CD4-positive, alpha-beta T cell treated with Interleukin-17A for 1 hour (primary cell): Measurements from ENCODE around the gene RIN3.
A peak's percentile ranks its signal among the peaks of the same experiment; 100 is the strongest.

Source experiments
- DNase-seq: peaks from one replicate; pipeline ENCODE4 v3.0.0-alpha.2; 2020

RIN3 gene

DNA sequence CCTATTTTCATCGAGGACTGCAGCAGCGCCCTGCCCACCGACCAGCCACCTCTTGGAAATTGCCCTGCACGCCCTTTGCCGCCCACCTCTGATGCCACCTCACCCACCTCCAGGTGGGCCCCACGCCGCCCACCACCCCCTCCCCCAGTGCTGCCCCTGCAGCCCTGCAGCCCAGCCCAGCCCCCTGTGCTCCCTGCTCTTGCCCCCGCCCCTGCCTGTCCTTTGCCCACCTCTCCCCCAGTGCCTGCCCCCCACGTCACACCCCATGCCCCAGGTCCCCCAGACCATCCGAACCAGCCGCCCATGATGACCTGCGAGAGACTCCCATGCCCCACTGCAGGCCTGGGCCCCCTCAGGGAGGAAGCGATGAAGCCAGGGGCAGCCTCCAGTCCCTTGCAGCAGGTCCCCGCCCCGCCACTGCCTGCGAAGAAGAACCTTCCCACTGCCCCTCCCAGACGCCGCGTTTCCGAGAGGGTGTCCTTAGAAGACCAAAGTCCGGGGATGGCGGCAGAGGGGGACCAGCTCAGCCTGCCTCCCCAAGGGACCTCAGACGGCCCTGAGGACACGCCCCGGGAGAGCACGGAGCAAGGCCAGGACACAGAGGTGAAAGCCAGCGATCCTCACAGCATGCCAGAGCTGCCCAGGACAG lies 138.3 kb downstream of the RIN3 start:
- DNase-seq: peak; percentile 27

DNA sequence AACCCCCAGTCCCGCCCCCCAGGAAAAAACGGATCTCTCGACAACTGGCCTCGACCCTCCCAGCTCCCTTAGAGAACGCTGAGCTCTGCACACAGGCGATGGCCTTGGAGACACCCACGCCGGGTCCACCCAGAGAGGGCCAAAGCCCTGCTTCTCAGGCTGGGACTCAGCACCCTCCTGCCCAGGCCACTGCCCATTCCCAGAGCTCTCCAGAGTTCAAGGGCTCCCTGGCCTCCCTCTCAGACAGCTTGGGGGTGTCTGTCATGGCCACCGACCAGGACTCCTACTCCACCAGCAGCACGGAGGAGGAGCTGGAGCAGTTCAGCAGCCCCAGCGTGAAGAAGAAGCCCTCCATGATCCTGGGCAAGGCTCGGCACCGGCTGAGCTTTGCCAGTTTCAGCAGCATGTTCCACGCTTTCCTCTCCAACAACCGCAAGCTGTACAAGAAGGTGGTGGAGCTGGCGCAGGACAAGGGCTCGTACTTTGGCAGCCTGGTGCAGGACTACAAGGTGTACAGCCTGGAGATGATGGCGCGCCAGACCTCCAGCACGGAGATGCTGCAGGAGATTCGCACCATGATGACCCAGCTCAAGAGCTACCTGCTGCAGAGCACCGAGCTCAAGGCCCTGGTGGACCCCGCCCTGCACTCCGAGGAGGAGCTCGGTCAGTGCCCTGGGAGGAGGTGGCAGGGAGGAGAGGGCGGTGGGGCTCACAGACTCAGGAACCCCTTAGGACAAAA lies 139.0 kb downstream of the RIN3 start:
- no peak for DNase-seq

DNA sequence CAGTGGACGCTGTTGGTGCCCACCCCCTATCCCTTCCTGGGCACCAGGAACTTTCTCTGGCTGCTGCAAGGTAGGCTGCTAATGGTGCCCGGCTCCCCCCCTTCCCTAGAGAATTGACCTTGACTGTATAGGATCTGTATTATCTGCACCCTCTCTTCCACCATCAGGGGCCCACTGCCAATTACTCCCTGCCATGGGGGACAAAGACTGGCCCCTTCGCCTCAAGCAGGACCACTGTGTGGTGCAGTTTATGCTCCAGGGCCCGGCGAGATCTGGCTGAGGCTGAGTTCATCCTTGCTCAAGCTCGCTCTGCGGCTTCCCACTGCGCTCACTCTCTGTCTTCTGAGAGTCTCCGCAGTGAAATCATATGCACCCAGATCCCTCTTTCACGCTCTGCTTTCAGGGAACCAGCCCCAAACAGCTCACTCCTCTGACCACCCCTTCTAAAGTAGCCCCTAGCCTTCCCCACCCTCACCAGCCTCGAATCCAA lies 139.6 kb downstream of the RIN3 start:
- no peak for DNase-seq

DNA sequence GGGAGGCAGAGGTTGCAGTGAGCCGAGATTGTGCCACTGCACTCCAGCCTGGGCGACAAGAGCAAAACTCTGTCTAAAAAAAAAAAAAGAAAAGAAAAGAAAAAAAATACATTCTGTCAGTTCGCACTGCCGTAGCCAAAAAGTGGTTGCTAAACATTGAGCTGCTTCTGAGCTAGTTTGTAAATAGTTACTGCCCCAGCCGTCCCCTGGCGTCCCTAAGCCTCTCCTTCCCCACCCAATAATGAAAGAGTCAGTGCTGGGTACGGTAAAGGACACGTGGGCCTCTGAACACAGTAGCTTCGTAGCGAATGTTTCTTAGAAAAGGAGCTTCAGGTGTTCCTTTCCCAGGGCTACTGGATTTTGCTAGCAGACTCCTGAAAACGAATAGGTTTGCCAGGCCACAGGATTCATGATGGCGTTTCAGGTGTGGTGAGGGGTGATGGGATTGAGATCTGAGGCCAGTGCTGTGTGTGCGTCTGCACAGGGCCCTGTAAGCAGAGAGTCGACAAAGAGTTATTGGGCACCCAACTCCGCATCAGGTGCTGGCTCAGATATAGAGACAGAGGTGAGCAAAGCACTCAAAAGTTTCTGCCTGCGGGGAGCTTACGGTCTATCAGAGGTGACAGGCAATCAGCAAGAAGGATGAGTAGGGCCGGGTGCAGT lies 140.8 kb downstream of the RIN3 start:
- no peak for DNase-seq

DNA sequence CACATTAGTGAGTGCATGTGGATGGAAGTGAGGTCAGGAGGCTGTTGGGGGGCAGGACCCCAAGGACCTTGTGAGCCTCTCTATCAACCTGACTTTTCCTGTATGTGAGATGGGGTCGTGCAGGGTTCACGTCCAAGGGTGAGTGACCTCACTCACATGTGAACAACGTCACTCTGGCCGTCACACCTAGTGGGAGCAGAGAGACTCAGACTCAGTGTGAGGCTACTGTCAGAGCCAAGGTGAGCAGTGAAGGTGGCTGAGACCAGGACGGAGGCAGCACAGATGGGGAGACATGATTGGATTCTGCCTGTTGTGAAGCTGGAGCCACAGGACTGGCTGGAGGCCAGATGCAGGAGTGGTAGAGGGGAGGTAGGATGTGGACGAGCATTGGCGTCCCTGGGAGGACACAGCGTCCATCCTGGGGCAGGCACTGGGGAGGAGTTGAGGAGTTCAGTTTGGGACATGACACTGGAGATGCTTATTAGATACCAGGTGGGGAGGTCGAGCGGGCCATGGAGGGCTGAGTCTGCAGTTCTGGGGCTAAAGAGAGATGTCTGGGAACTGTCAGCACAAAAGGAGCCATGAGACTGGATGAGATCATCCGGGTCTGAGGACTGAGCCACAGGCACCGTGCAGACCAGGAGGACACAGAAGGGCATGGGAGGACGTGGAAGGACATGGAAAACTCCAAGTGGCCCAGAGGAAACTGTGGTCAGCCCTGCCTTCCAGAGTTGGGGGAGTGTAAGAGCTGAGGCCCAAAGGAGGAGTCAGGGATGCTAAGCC lies 142.0 kb downstream of the RIN3 start:
- no peak for DNase-seq

DNA sequence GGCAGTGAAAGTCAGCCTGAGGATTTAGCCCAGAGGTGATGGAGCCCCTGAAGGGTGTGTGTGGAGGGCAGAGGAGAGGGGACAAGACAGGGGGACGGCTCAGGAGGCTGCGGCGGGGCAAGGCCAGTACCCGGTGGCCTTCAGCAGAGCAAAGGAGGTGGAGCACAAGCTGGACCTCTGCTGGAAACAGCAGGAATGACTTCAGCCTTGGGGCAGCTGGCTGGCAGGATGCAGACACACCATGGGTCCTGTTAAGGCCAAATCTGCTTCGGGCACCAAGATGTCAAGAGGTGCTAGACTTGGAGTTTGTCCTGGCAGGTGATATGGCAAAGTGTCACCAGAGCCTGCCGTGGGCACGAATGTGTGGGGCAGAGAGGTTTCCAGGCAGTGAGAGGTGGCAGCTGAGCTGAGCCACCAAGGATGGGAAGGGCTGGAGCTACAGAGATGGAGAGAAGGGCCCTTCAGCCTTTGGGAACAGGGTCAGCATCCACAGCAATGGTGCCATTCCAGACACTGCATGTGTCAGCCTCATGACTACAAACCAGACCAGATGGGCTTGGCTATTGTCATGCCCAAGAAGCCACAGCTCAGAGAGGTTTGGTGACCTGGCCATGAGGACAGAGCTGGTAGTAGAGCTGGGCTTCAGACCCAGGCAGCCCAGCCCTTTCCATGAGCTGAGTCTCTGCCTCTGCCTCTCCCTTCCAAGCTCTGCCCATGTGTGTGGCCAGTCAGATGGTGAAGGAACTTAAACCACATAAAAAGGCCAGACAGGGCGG lies 142.9 kb downstream of the RIN3 start:
- no peak for DNase-seq

GRCh38 chr14:92657457-92658142 lies 144.0 kb downstream of the RIN3 start:
- no peak for DNase-seq

- no peak for DNase-seq
Measured at GRCh38 chr14:92658160-92658559, 144.6 kb downstream of the RIN3 start.

DNA sequence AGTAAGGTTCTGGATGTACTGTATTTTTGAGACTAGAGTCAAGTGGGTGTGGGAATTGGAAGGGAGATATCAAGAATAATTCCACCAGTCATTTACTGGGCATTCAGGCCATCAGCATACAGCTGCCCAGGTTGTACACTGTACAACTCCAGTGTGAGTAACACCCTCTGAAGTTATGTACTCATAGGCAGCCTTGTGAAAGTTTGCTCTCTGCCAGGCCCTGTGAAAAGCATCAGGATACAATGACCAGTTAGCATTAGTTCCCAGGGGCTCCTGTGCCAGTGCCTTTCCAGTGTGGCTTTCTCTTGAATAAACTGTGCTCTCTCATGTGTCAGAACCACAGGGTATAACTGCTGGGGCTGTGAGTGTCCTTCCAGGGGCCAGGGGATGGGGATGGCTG lies 145.1 kb downstream of the RIN3 start:
- DNase-seq: no peak

DNA sequence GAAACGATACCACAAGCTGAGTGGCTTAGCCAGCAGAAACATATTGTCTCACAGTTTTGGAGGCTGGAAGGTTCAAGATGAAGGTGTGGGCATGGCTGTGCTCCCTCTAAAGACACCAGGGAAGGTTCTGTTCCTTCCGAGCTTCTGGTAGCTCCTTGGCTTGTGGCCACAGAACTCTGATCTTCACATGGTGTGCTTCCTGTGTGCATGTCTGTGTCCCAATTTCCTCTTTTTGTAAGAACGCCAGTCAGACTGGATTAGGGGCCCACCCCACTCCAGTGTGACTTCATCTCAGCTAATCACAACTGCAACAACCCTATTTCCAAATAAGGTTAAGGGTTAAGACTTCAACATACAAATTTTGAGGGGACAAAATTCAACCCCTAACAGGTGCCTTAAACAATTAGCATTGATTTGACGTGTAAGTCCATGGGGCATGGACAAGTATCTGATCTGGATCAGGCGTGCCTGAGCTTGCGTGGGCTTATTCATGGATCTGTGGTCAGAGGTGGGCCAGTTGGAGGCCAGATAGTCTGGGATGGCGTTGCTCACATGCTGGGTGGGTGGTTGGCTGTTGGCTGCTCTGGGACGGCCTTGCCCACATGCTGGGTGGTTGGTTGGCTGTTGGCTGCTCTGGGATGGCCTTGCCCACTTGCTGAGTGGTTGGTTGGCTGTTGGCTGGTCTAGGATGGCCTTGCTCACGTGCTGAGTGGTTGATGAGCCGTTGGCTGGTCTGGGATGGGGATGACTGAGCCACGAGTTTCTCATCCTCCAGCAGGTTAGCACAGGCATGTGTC lies 146.4 kb downstream of the RIN3 start:
- DNase-seq: no peak

- no peak for DNase-seq
Measured at GRCh38 chr14:92660571-92660970, 147.0 kb downstream of the RIN3 start.

GRCh38 chr14:92663049-92663448 lies 149.5 kb downstream of the RIN3 start:
- DNase-seq: no peak

DNA sequence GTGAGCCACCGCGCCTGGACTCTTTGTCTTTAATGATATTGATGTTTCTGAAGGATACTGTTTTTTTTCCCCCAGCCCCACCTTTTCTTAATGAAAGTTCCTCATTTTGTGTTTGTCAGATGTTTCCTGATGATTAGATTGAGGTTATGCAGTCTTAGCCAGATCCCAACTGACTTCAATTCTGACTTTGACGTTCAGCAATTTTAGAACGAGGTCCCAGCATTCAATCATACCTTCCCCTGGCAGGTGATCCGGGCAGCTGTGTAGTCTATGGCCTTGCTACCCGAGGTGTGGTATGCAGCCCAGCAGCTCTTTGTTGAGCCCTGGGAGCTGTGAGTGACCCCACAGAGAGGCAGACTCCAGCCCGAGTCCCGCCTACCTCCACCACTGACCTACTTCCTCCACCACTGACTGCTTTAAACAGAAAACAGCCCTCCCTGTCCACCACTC lies 152.1 kb downstream of the RIN3 start:
- no peak for DNase-seq

GRCh38 chr14:92666251-92666650 lies 152.7 kb downstream of the RIN3 start:
- DNase-seq: no peak

- DNase-seq: no peak
Measured at GRCh38 chr14:92668276-92668973, 154.8 kb downstream of the RIN3 start.

DNA sequence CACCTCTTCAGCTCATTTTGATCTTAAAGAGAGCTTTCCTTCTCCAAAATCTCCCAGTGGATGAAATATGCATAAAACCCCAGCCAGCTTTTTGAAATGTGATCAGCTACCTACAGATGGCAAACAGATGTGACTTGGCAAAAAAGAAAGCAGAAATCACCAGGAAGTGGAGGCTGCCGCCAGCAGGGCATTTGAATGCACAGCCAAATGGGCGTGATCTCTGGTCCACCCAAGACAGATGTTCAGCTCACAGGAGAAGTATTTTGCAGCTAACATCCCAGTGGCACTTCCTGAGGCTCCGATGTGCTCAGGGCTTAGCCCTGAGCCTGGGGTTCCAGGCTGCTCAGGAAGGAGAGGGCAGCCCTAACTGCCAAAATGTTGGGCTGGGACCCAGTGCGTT lies 156.6 kb downstream of the RIN3 start:
- no peak for DNase-seq

DNA sequence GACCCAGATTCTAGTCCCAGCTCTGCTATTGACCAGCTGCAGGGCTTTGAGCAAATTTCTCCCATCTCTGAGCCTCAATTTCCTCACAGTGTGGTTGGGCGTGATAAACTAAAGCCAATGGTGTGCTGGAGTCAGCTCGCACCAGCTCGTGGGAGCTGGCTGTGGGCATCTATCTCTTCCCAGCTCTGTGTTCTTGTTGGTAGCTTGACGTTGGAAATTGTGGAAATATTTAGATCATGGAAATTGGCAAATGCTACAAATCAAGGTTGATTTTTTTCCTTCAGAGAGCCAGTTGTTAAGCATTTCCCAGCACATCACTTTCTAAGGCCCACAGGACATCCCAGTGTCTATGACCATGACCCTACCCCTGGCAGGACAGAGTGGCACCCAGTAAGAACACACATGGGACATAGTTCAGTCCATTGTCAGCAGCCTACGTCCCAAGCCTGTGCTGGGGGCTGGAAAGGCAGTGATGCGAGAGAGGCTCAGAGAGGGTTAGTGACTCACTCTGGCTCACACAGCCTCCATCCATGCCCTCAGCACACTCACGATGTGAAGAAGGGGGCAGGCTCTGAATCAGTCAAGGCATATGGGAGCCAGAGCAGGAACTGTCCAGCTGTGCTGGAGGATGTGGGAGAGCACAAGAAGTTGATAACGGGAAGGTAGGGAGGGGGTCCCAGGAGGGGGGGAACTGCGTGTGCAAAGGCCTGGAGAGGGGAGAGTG lies 157.2 kb downstream of the RIN3 start:
- no peak for DNase-seq

DNA sequence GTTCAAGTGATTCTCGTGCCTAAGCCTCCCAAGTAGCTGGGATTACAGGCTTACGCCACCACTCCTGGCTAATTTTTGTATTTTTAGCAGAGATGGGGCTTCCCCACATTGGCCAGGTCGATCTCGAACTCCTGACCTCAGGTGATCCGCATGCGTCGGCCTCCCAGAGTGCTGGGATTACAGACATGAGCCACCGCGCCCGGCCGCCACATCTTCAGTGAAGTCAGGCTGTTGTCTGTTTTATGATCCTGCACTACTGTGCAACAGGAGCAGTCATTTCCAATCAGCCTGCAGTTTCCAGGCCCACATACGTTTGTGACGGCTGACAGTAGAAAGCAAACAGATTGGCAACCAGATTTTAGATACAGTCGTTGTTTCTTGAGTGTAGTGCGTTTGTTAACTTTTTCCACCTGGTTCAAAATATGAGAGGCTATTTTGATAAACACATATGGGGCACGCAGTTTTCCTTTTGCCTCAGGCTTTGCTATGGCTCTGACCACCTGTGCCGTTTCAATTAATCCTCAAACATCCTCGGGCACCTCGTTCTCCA lies 160.1 kb downstream of the RIN3 start:
- no peak for DNase-seq

- no peak for DNase-seq
Measured at GRCh38 chr14:92675421-92675820, 161.8 kb downstream of the RIN3 start.
